Stomach (tissue), 4 donors: Measurements from ENCODE around the gene SLC29A2.

Source experiments
- POLR2A ChIP-seq, 4 donors: fragments of 450-650 bp; IDR thresholded peaks; one replicate each; pipeline ENCODE4 v1.6.1; 2016; ENCODE audit warnings: antibody characterized with exemption in 4 of 4, control low read depth in 2 of 4, mild to moderate bottlenecking in 1 of 4, moderate library complexity in 1 of 4
- POLR2AphosphoS5 ChIP-seq, 3 donors: sonication (generic); formaldehyde crosslinking; IDR thresholded peaks; one replicate each; pipeline ENCODE4 v1.6.1; 2016; ENCODE audit warnings: antibody characterized with exemption in 3 of 3
- TF ChIP-seq, protein P1 (sequence below), 7 experiments: fragments of 450-650 bp in 4 of 7; fragments of 200-600 bp in 3 of 7; sonication (generic) in 3 of 7; IDR thresholded peaks; one replicate each; pipeline ENCODE4 v1.5.1; 2016 to 2019; ENCODE audit warnings: antibody characterized with exemption in 7 of 7, control low read depth in 2 of 7, mild to moderate bottlenecking in 1 of 7

- TF ChIP-seq, protein P1, sequence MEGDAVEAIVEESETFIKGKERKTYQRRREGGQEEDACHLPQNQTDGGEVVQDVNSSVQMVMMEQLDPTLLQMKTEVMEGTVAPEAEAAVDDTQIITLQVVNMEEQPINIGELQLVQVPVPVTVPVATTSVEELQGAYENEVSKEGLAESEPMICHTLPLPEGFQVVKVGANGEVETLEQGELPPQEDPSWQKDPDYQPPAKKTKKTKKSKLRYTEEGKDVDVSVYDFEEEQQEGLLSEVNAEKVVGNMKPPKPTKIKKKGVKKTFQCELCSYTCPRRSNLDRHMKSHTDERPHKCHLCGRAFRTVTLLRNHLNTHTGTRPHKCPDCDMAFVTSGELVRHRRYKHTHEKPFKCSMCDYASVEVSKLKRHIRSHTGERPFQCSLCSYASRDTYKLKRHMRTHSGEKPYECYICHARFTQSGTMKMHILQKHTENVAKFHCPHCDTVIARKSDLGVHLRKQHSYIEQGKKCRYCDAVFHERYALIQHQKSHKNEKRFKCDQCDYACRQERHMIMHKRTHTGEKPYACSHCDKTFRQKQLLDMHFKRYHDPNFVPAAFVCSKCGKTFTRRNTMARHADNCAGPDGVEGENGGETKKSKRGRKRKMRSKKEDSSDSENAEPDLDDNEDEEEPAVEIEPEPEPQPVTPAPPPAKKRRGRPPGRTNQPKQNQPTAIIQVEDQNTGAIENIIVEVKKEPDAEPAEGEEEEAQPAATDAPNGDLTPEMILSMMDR (IDR thresholded peaks at IDR 0.05): no peak
- TF ChIP-seq POLR2A (IDR thresholded peaks at IDR 0.05) (no peak), POLR2AphosphoS5 (IDR thresholded peaks at IDR 0.05) (no peak)
These were observed 53.0 kb downstream of the SLC29A2 start for GRCh38 chr11:66318600-66318970.
